ENCODE data around the gene SLC35D1.
"Not testable (repeated sequence)": the region's sequence is repeated elsewhere in the genome, so short reads cannot be mapped to it uniquely, and the experiment has no call there.

SLC35D1 gene

GRCh38 chr1:66996018-66996682 lies 57.8 kb downstream of the SLC35D1 start:
- no peak overlapping the region for H3K27ac ChIP-seq
- no peak for DNase-seq (ENCODE audit: low read depth, low spot score)

DNA sequence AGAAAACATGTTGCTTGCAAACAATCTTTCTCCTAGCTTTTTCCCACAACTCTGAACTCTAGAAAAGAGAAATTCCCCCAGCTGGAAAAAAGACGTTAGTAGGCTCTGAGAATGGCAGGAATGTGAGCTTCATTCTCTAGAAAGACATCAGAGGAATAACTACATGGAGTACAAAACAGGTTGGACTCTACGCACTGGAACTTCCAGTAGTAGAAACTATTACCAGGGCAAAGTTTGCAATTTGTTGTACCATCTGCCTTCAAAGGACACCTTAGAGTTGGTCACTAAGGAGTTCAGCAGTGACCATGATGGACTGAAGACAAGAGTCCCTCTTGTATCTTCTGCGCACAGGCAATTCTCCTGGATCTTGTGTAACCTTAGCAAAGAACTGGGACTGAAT lies 60.9 kb downstream of the SLC35D1 start:
- no peak for DNase-seq (ENCODE audit: low read depth, low spot score)
- no peak overlapping the region for H3K27ac ChIP-seq

GRCh38 chr1:66985835-66986234 lies 68.1 kb downstream of the SLC35D1 start:
- no peak overlapping the region for H3K27ac ChIP-seq
- no peak for DNase-seq (ENCODE audit: low read depth, low spot score)

GRCh38 chr1:66984491-66984890 lies 69.5 kb downstream of the SLC35D1 start:
- no peak for DNase-seq (ENCODE audit: low read depth, low spot score)
- H3K27ac ChIP-seq = no peak overlapping the region

- DNase-seq (ENCODE audit: low read depth, low spot score) = no peak
- H3K27ac ChIP-seq = no peak overlapping the region
Measured at GRCh38 chr1:66982561-66983260, 71.2 kb downstream of the SLC35D1 start.

DNA sequence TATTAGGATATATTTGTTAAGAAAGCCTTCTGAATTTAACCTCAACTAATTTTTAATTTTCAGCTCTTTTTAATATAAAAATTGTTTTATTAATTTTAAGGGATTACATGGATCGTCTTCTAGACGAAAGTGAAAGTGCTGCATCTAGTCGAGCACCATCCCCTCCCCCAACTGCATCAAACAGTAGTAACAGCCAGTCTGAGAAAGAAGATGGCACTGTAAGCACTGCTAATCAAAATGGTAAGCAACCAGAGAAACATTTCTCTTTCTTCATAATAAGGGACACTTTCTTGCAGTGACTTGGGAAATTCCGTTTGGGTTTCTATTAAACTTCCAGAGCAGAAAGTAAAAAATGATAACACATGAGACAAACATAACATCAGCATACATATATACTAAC lies 72.3 kb downstream of the SLC35D1 start:
- no peak overlapping the region for H3K27ac ChIP-seq
- no peak for DNase-seq (ENCODE audit: low read depth, low spot score)

DNA sequence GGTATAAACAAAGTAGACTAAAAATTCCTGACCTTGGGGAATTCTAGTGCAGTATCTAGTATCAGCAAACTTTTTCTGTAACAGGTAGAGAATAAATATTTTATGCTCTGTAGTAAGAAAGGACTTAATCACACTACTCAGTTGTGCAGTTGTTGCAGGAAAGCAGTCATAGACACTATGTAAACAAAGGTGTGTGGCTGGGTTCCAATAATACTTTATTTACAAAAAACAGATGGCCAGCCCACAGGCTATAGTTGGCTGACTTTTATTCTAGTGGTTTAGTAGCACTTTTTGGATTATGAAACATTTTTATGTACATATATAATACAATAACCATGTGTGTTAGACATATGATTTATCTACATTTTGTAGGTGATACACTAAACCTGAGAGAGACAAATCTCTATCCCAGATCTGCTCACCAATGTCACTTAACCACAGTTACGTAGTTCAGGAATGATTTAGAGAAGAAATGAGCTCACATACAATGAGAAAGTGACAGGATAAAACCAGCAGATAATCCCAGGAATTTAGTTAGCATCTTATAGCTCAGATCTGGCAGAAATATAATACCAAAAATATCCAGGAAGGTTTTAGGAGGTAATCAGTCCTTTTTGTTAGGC lies 73.1 kb downstream of the SLC35D1 start:
- no peak overlapping the region for H3K27ac ChIP-seq
- peak; percentile 2 for DNase-seq (ENCODE audit: low read depth, low spot score)

DNA sequence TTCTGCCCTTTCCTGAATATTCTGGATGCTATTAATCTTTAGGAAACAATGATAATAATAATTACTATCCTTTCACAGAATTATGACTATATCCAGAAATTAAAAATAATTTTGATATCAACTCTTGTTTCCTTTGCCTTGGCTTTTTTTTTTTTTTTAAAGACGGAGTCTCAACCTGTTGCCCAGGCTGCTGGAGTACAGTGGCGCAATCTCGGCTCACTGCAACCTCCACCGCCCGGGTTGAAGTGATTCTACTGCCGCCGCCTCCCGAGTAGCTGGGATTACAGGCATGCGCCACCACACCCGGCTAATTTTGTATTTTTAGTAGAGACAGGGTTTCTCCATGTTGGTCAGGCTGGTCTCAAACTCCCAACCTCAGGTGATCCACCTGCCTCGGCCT lies 74.3 kb downstream of the SLC35D1 start:
- not testable (repeated sequence) for H3K27ac ChIP-seq; DNase-seq (ENCODE audit: low read depth, low spot score)

DNA sequence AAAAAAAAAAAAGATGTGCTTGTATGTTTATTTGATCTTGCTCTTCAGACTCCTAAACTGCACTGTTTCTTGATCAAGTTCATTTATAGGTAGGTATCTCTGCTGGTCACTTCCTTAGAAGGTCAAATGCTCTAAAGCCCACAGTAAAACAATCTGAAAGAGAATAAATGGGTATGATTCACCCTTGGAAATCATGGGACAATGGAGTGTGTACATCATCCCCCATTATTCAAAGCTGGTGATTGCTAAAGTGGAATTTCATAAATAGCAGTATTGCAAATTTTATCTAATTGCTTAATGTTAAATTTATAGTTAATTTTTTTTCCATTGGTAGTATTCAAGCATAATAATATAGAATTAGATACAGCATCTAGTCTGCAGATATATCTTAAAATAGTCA lies 75.7 kb downstream of the SLC35D1 start:
- no peak for DNase-seq (ENCODE audit: low read depth, low spot score)
- H3K27ac ChIP-seq = no peak overlapping the region

GRCh38 chr1:66968574-66968973 lies 85.4 kb downstream of the SLC35D1 start:
- DNase-seq (ENCODE audit: low read depth, low spot score) = no peak
- no peak overlapping the region for H3K27ac ChIP-seq

DNA sequence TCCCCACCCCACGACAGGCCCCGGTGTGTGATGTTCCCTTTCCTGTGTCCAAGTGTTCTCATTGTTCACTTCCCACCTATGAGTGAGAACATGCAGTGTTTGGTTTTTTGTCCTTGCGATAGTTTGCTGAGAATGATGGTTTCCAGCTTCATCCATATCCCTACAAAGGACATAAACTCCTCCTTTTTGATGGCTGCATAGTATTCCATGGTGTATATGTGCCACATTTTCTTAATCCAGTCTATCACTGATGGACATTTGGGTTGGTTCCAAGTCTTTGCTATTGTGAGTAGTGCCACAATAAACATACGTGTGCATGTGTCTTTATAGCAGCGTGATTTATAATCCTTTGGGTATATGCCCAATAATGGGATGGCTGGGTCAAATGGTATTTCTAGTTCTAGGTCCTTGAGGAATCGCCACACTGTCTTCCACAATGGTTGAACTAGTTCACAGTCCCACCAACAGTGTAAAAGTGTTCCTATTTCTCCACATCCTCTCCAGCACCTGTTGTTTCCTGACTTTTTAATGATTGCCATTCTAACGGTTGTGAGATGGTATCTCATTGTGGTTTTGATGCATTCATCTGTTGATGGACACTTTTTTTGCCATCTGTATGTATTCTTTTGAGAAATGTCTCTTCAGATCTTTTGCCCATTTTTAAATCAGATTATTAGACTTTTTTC lies 87.6 kb downstream of the SLC35D1 start:
- not testable (repeated sequence) for H3K27ac ChIP-seq

DNA sequence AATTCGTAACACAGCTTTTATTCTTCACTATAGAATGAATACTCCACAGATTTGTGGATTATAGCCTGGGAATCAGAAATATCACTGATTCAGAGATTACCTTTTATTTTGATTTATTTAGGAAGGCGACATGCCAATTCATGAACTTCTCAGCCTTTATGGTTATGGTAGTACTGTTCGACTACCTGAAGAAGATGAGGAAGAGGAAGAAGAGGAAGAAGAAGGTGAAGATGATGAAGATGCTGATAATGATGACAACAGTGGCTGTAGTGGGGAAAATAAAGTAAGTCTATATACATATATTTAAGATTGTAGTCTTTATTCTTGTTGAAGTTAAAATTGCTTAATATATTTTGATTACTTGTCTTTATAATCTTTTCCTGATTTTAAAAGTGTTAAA lies 96.0 kb downstream of the SLC35D1 start:
- no peak for DNase-seq (ENCODE audit: low read depth, low spot score)
- H3K27ac ChIP-seq = no peak overlapping the region

More for the DNA sequence above, 87.6 kb downstream of the SLC35D1 start:
- DNase-seq (ENCODE audit: low read depth, low spot score) = not testable (repeated sequence)

GRCh38 chr1:66954208-66954607 lies 99.7 kb downstream of the SLC35D1 start:
- no peak overlapping the region for H3K27ac ChIP-seq
- DNase-seq (ENCODE audit: low read depth, low spot score) = no peak

DNA sequence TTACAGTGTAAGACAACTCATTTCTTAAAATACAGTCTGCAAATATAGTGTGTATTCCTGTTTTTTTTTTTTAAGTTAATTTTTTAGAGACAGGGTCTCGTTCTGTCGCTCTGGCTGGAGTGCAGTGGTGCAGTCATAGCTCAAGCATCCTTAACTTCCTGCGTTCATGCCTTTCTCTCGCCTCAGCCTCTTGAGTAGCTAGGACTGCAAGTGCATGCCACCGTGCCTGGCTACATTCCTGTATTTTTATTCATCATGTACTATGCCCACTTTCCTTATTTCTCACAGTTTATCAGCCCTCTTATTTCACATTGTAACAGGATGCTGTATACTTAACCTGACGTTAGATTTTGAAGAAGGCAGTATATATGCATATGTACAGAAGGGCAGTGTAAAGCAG lies 102.4 kb downstream of the SLC35D1 start:
- H3K27ac ChIP-seq = peak overlapping the region; percentile 10
- no peak for DNase-seq (ENCODE audit: low read depth, low spot score)

Data from epithelial cell of prostate (primary cell).